ENCODE results near the gene NSUN7.

Gene NSUN7

GRCh38 chr4:40734497-40734896 lies 15.3 kb upstream of the NSUN7 start:
- TF ChIP-seq CTCF (IDR thresholded peaks at IDR 0.05; ENCODE audit: insufficient read depth, low read depth, low read length, missing control alignments): no peak
- H3K4me3 ChIP-seq (ENCODE audit: low read length): no peak overlapping the region
- DNase-seq (ENCODE audit: low read depth): no peak

- TF ChIP-seq CTCF (IDR thresholded peaks at IDR 0.05; ENCODE audit: insufficient read depth, low read depth, low read length, missing control alignments): peak; percentile 51
- peak; percentile 51 for DNase-seq (ENCODE audit: low read depth)
- H3K4me3 ChIP-seq (ENCODE audit: low read length): no peak overlapping the region
Observed at GRCh38 chr4:40736910-40737309, 12.8 kb upstream of the NSUN7 start.

GRCh38 chr4:40737879-40738278 lies 11.9 kb upstream of the NSUN7 start:
- no peak for TF ChIP-seq CTCF (IDR thresholded peaks at IDR 0.05; ENCODE audit: insufficient read depth, low read depth, low read length, missing control alignments)
- DNase-seq (ENCODE audit: low read depth): no peak
- no peak overlapping the region for H3K4me3 ChIP-seq (ENCODE audit: low read length)

GRCh38 chr4:40739347-40739746 lies 10.4 kb upstream of the NSUN7 start:
- no peak for DNase-seq (ENCODE audit: low read depth)
- TF ChIP-seq CTCF (IDR thresholded peaks at IDR 0.05; ENCODE audit: insufficient read depth, low read depth, low read length, missing control alignments): no peak
- H3K4me3 ChIP-seq (ENCODE audit: low read length): no peak overlapping the region

GRCh38 chr4:40744218-40744617 lies 5.5 kb upstream of the NSUN7 start:
- DNase-seq (ENCODE audit: low read depth): no peak
- TF ChIP-seq CTCF (IDR thresholded peaks at IDR 0.05; ENCODE audit: insufficient read depth, low read depth, low read length, missing control alignments): no peak
- H3K4me3 ChIP-seq (ENCODE audit: low read length): no peak overlapping the region

- DNase-seq (ENCODE audit: low read depth): no peak
- TF ChIP-seq CTCF (IDR thresholded peaks at IDR 0.05; ENCODE audit: insufficient read depth, low read depth, low read length, missing control alignments): no peak
- H3K4me3 ChIP-seq (ENCODE audit: low read length): no peak overlapping the region
Observed at GRCh38 chr4:40745285-40745984, 4.3 kb upstream of the NSUN7 start.

DNA sequence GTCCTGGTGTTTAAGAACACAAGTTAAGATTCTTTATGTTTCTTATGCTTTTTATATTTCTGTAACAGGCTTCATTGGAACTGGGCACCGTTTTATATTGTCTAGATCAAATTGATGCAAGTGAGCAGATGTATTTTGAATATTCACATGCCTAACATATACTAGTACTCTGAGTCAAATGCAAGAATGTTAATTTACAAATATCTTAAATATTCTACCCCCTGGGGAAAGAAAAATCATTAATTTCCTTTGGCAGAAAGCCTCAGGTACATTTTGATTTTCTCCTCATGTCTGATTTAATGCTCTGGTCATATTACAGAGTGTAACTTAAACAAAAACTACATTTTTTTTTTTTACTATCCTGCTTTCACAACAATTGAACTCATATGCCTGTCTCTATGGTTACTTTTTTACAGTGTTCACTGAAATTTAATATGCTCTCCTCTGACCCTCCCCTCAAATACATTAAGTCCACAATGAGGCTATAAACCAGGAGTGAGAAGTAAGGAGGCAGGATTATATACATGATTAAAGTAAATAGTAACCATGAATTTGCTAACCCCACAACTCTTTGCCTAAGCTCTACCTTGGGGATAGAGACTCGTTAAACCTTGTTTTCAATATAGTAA lies 2.4 kb upstream of the NSUN7 start:
- H3K4me3 ChIP-seq (ENCODE audit: low read length): no peak overlapping the region
- DNase-seq (ENCODE audit: low read depth): no peak
- no peak for TF ChIP-seq CTCF (IDR thresholded peaks at IDR 0.05; ENCODE audit: insufficient read depth, low read depth, low read length, missing control alignments)

Data from epithelial cell of esophagus (primary cell).